Activated T-helper 1 cell treated with anti-CD3 and anti-CD28 coated beads, Interleukin-2, amount 50 U/mL, for 16 hours (primary cell): ENCODE data around the gene UPK1B.
"Not testable (repeated sequence)": the region's sequence is repeated elsewhere in the genome, so short reads cannot be mapped to it uniquely, and the experiment has no call there.

ENCODE experiments used
- DNase-seq, 2 donors: peaks; one replicate each; pipeline ENCODE4 v3.0.0-alpha.2; 2020; ENCODE audit warnings: low read depth in 1 of 2, low spot score in 1 of 2

The UPK1B gene

DNA sequence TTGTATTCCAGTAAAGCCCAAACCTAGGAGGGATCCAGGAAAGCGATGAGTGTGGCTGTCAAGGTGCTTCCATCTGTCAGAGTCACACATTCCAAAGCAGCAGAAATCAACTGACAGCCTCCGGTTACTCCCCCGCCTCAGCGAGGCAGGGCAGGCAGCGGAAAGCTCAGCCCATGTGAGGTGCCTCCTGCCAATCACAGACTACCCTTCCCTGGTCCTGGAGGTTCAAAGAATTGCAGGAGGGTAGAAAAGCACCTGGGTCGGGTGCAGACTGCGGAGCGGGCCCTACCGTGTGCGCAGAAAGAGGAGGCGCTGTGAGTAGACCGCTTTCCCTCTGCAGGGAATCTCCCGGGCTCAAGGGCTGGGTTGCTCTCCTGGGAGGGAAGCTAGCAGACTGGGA, at the start of gene UPK1B:
UPK1B (plus strand) TSS at position 274 of the 400 bp plus-strand sequence. CDS start 13,144 bp downstream, outside the sequence.
- DNase-seq: no peak

- DNase-seq: no peak
Observed at GRCh38 chr3:119125342-119125741, 48.1 kb upstream of the UPK1B start.

DNA sequence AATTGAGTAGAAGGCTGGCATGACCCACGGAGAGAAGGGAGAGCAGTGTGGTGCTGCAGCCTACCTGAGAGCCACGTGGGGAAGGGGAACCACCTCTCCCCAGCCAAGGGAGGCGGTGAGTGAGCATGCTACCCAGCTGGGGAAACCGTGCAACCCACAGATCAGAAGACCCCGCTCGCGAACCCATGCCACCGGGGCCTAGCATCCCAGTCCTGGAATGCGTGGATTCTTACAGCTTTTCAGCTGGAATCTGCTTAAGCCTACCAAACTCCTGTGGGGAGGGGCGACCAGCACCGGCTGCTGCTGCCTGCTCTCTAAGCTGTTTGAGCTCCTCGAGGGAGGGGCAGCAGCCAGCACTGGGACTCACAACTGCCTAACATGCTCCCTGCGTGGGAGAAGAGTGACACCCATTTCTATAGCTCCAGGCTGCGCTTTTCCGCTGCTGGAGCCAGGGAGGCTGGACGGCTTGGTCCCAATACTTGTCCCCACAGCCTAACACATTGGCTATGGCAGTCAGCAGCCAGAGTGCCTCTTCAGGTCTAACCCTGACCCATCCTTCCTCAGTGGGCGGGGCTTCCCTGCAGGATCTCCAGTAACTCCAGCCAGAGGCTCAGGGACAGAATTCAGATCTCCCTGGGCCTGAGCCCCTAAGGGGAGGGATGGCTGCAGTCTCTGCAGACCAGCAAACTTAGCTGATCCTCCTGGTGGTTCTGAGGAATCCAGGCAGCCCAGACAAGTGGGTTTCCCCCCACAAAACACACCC, 47.5 kb upstream of the UPK1B start:
- DNase-seq: no peak

DNA sequence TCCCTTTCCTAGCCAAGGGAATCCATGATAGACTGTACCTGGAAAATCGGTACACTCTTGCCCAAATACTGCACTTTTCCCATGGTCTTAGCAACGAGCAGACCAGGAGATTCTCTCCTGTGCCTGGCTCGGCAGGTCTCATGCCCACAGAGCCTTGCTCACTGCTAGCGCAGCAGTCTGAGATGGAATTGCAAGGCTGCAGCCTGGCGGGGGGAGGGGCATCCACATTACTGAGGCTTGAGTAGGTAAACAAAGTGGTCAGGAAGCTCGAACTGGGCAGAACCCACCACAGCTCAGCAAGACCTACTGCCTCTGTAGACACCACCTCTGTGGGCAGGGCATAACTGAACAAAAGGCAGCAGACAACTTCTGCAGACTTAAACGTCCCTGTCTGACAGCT, 43.1 kb upstream of the UPK1B start:
- not testable (repeated sequence) for DNase-seq

DNA sequence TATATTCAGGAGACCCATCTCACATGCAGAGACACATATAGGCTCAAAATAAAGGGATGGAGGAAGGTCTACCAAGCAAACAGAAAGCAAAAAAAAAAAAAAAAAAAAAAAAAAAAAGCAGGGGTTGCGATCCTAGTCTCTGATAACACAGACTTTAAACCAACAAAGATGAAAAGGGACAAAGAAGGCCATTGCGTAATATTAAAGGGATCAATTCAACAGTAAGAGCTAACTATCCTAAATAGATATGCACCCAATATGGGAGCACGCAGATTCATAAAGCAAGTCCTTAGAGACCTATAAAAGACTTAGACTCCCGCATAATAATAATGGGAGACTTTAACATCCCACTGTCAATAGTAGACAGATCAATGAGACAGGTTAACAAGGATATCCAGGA, 41.1 kb upstream of the UPK1B start:
- not testable (repeated sequence) for DNase-seq

- not testable (repeated sequence) for DNase-seq
Observed at GRCh38 chr3:119139360-119139759, 34.0 kb upstream of the UPK1B start.

- DNase-seq: no peak
Observed at GRCh38 chr3:119140466-119140865, 32.9 kb upstream of the UPK1B start.

DNA sequence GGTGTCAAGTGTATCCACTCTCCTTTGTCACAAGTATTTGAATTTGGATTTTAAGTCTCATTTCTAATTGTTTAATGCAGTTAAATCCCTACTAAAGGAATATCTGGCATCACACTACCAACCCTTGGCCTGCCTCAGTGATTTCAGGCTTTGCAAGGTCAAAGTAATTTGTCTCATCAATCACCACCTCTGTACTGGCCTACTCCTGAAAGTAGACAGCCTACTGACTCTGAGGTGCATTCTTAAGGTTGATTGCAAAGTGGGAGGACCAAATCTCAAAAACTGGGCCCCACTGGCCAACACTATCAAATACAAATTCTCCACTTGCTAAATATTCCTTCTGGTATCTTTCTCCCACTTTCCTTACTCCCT, 28.3 kb upstream of the UPK1B start:
- DNase-seq: no peak

GRCh38 chr3:119145500-119146167, 27.8 kb upstream of the UPK1B start, which contains the start of gene TEX55:
TEX55 (plus strand) TSS chr3:119146165; CDS start chr3:119146190, 25 bp downstream.
- no peak for DNase-seq

- no peak for DNase-seq
Observed at GRCh38 chr3:119146578-119147375, 26.6 kb upstream of the UPK1B start.

GRCh38 chr3:119147494-119147893, 25.9 kb upstream of the UPK1B start:
- no peak for DNase-seq

DNA sequence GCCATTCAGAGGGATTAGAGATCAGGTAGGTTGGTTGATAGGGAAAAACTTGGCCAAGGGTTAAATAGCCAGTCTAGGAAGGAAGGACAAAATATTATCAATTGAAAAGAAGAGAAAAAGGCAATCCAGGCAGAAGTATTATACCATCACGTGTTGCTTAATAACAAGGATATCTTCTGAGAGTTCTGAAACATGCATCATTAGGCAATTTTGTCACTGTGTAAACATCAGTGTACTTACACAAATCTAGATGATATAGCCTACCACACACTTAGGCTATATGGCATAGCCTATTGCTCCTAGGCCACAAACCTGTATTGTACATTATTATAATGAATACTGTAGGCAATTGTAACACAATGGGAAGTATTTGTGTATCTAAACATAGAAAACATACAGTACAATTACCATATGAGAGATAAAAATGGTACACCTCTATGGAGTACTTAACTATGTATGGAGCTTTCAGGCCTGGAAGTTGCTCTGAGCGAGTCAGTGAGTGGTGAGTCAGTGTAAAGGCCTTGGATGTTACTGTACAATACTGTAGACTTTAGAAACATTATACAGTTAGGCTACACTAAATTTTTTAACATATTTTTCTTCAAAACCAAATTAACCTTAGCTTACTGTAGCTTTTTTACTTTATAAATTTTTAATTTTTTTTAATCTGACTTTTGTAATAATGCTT, 24.8 kb upstream of the UPK1B start:
- no peak for DNase-seq

DNA sequence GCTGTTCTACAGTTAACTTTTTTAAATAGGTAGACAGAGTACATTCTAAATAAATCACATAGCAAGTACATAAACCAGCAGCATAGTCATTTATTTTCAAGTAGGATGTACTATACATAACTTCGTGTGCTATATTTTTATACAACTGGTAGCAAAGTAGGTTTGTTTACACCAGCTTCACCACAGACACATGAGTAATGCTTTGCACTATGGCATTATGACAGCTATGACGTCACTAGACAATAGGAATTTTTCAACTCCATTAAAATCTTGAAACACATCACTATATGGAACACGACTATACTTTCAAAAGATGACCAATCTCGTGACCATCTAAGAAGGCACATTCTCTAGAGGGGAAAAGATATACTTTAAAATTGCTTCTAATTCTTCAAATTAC, 23.9 kb upstream of the UPK1B start:
- DNase-seq: no peak

DNA sequence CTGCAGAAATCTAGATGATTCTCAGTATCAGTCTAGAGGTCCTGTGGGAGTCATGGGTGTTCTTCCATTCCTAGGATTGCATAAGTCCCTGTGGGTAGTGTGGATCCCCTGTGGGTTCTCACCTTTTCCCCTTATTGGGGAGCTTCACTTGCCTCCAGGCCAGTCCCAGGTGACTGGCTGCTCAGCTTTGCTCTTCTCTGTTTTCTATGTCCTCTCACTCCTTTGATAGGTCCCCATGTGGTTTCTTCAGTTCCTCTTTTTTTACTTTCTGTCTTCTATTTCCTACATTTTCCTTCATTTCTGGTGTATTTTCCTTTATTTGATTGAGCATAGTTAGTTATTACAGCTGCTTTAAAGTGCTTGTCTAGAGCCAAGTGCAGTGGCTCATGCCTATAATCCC, 16.5 kb upstream of the UPK1B start:
- no peak for DNase-seq

GRCh38 chr3:119157971-119158370, 15.4 kb upstream of the UPK1B start:
- no peak for DNase-seq

DNA sequence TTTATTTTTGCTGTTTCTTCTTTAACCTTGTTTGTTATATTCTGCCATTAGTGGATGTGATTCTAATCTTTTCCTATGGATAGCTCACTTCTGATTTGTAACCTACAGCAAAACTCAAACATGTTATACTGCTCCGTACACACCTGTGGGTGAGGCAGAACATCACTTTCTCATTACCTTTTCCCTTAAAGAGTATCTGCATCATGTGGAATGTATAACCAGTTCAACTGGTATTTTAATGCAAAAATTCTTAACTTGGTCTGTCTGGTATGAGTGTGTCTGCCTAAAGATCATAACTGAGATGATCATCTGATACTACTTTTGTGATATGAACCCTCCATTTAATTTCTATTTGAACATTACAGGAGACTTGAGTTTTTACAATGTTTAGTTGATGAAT, 13.0 kb upstream of the UPK1B start:
- no peak for DNase-seq

DNA sequence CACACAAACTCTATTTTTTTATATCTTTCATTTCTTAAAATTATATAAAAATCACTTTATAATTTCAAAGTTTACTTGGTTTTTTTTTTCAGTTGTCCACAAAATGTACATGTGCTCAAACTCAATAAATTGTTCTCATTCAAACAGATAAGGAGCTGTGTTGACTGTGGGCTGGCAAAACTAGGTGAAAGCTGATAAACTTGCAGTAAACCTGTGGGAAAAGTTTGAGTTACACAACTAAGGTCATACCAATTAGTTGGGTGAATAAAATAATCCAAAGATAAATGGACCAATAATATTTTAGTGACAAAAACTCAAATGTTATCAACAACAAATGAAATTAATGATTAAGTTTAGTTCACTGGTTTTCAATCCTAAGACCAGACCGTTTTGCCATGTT, 12.6 kb upstream of the UPK1B start:
- no peak for DNase-seq

DNA sequence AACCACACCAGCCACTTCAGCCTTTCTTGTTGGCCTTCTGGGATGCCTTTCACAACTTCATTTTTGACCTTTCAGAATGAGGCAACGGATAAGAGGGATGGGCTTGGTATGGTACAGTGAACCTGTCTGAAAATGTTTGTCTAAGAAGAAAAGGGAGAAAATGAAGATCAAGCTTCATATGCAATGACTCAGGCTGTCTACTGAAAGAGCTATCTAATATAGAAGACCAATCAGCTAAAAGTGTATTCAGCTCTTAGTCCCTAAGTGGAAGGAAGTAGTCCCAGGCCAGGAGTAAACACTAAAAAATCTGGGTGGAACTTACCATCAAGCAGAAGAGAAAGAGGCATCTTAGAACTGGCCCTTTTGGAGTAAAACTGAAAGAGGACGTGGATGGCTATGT, 12.2 kb upstream of the UPK1B start:
- DNase-seq: no peak

DNA sequence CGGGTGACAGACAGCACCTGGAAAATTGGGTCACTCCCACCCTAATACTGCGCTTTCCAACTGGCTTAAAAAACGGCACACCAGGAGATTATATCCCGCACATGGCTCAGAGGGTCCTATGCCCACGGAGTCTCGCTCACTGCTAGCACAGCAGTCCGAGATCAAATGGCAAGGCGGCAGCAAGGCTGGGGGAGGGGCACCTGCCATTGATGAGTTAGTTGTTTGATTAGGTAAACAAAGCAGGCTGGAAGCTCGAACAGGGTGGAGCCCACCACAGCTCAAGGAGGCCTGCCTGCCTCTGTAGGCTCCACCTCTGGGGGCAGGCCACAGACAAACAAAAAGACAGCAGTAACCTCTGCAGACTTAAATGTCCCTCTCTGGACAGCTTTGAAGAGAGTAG, 8.7 kb upstream of the UPK1B start:
- not testable (repeated sequence) for DNase-seq

- no peak for DNase-seq
Observed at GRCh38 chr3:119170821-119171220, 2.6 kb upstream of the UPK1B start.
